HL-60 (cell line): ENCODE measurements around the gene ITGA3.

ENCODE experiments used
- DNase-seq, 2 experiments: peaks; one replicate each; pipeline ENCODE4 v3.0.0-alpha.2; 2010 to 2020; ENCODE audit warnings: low read depth in 1 of 2, low spot score in 1 of 2
- H3K27ac ChIP-seq: fragments of 250-450 bp; sonication (Bioruptor Pico); replicated peaks from 2 replicates; pipeline ENCODE4 v1.5.1; 2020; ENCODE audit warnings: mild to moderate bottlenecking, moderate library complexity
- H3K27me3 ChIP-seq: fragments of 250-450 bp; sonication (Bioruptor Pico); 2 replicates; pipeline ENCODE4 v1.5.1; 2021; ENCODE audit warnings: mild to moderate bottlenecking, moderate library complexity; ENCODE audit not compliant: insufficient read depth, poor library complexity, severe bottlenecking
- H3K4me3 ChIP-seq: replicated peaks from 2 replicates; pipeline ENCODE4 v1.5.1; 2011; ENCODE audit warnings: mild to moderate bottlenecking, control low read depth, low read length; ENCODE audit not compliant: insufficient read depth
- GABPA ChIP-seq: IDR thresholded peaks from 2 replicates; pipeline ENCODE4 v1.6.1; 2012; ENCODE audit warnings: low read depth
- POLR2AphosphoS5 ChIP-seq: IDR thresholded peaks from 2 replicates; pipeline ENCODE4 v1.6.1; 2012; ENCODE audit warnings: low read depth
- SPI1 ChIP-seq: IDR thresholded peaks from 2 replicates; pipeline ENCODE4 v1.6.1; 2012; ENCODE audit warnings: low read depth, mild to moderate bottlenecking, borderline replicate concordance
- TF ChIP-seq, protein P1 (sequence below): IDR thresholded peaks from 2 replicates; pipeline ENCODE4 v1.6.1; 2012; ENCODE audit warnings: low read depth; ENCODE audit not compliant: insufficient replicate concordance
- TF ChIP-seq, protein P2 (sequence below): IDR thresholded peaks from one replicate; pipeline ENCODE4 v1.5.1; 2011; ENCODE audit warnings: low read length, control low read depth, inconsistent platforms; ENCODE audit not compliant: insufficient read depth

The ITGA3 gene

DNA sequence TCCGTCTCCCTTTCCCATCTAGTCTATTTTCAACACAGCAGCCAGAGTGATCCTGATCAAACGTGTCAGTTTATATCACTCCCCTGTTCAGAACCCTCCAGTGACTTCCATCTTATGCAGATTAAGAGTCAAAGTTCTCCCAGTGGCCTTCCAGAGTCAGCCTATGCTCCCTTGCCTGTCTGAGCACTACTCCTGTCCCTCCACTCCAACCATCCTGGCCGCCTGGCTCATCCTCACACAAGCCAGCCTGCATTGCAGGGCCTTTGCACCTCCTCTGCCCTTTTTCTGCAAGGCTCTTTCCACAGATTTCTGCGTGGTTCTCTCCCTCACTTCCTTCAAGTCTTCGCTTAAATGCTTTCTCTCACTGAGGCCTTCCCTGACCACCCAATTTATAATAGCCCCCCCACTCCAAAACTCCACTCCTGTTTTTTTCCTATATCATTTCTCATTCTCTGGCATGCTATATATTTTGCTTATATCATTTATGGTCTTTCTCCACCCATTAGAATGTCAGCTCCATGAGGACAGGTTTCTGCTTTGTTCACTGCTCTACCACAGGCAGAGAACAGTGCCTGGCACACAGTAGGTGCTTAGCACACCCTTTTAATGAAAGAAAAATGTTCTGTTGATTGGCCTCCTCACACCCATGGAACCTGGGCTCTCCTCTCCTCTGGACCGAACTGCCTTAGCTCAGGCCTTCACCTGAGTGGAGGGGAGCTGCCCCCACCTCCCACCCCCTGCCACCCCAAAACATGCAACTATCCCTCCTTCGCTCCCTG lies 64.8 kb downstream of the ITGA3 start:
- peaks cover 53% of the 10 kb centered on the region for H3K27me3 ChIP-seq
- H3K4me3 ChIP-seq = no peak overlapping the region

DNA sequence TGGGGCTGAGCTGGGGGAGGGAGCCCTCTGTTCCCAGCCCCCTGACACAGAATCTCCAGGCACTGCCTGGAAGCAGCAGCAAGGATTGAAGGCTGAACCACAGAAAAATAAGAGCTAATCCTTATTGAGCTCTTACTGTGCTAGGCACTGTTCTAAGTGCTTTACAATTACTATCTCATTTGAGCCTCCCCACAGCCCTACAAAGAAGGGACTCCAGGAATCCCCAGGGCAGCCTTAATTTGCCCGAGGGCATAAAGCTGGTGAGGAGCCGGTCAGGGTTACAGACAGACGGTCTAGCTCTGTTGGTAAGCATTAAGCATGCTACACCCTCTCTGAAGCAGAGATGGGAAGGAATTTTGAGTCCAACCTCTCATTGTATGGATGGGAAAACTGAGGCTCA lies 67.0 kb downstream of the ITGA3 start:
- DNase-seq = no peak
- TF ChIP-seq SPI1 (no peak), GABPA (no peak), POLR2AphosphoS5 (no peak)
- Histone ChIP-seq H3K4me3 (no peak overlapping the region), H3K27me3 (peaks cover 44% of the 10 kb centered on the region), H3K27ac (no peak overlapping the region)

More for the DNA sequence above, 64.8 kb downstream of the ITGA3 start:
- DNase-seq = no peak
- no peak overlapping the region for H3K27ac ChIP-seq
- TF ChIP-seq SPI1 = no peak
- TF ChIP-seq POLR2AphosphoS5 = no peak
- TF ChIP-seq, protein P1, sequence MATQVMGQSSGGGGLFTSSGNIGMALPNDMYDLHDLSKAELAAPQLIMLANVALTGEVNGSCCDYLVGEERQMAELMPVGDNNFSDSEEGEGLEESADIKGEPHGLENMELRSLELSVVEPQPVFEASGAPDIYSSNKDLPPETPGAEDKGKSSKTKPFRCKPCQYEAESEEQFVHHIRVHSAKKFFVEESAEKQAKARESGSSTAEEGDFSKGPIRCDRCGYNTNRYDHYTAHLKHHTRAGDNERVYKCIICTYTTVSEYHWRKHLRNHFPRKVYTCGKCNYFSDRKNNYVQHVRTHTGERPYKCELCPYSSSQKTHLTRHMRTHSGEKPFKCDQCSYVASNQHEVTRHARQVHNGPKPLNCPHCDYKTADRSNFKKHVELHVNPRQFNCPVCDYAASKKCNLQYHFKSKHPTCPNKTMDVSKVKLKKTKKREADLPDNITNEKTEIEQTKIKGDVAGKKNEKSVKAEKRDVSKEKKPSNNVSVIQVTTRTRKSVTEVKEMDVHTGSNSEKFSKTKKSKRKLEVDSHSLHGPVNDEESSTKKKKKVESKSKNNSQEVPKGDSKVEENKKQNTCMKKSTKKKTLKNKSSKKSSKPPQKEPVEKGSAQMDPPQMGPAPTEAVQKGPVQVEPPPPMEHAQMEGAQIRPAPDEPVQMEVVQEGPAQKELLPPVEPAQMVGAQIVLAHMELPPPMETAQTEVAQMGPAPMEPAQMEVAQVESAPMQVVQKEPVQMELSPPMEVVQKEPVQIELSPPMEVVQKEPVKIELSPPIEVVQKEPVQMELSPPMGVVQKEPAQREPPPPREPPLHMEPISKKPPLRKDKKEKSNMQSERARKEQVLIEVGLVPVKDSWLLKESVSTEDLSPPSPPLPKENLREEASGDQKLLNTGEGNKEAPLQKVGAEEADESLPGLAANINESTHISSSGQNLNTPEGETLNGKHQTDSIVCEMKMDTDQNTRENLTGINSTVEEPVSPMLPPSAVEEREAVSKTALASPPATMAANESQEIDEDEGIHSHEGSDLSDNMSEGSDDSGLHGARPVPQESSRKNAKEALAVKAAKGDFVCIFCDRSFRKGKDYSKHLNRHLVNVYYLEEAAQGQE = no peak
- TF ChIP-seq, protein P2, sequence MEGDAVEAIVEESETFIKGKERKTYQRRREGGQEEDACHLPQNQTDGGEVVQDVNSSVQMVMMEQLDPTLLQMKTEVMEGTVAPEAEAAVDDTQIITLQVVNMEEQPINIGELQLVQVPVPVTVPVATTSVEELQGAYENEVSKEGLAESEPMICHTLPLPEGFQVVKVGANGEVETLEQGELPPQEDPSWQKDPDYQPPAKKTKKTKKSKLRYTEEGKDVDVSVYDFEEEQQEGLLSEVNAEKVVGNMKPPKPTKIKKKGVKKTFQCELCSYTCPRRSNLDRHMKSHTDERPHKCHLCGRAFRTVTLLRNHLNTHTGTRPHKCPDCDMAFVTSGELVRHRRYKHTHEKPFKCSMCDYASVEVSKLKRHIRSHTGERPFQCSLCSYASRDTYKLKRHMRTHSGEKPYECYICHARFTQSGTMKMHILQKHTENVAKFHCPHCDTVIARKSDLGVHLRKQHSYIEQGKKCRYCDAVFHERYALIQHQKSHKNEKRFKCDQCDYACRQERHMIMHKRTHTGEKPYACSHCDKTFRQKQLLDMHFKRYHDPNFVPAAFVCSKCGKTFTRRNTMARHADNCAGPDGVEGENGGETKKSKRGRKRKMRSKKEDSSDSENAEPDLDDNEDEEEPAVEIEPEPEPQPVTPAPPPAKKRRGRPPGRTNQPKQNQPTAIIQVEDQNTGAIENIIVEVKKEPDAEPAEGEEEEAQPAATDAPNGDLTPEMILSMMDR = no peak
- TF ChIP-seq GABPA = no peak

DNA sequence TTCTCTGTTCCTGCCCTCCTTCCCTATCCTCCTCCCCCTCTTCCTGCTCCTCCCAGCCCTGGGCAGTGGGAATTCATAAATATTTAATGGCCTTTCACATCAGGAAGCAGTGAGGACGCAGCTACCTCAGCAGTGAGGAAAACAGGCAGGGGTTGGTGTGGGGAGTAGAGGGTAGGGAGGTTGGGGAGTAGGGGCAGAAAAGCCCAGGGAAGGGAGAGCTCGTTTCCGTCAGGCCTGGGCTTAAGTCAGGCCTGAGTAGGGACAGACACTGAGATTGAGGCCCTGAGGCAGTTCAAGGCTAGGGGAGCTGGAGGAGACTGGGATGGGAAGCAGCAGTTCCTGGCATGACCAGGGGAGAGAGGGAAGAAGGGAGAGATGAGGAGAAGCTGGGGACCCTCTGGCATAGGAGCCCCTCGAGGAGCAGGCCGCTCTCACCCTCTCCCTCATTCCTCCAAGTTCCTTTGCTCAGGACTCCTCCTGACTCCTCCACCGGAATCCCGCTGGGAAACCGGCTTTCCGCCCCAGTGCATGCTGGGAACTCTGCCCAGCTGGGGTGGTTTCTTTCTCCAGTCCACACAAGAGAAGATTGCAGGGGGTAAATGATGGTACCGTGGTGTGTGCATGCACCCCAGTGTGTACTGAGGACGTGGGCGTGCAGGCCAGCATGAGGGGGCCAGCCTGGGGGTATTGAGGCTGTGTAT lies 67.9 kb downstream of the ITGA3 start:
- TF ChIP-seq, protein P2 = no peak
- no peak for TF ChIP-seq SPI1
- no peak for TF ChIP-seq POLR2AphosphoS5
- TF ChIP-seq, protein P1 = no peak
- TF ChIP-seq GABPA = no peak
- H3K27me3 ChIP-seq = peaks cover 44% of the 10 kb centered on the region

DNA sequence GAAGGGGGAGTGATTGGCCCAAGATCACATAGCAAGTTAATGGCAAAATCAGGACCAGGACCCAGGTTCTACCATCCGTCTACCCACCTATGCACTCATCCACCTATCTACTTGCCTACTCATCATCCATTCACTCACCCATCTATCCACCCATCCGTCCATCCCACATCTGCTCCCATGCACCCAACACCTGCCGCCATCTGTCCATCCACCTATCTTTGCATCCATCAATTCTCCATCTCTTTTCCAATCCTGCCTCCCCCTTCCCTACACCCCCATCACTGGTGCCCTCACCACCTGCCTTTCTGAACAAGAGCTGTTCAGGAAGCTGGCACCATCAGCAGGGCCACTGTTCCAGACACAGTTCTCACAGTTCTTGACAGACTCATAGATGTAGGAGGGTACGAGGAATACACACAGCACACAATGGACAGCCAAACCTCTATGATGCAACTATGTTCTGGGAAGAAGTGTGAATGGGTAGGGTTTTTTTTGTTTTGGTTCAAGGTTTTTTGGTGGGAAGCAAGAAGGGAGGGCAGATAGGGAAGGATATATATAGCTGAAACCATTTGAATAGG lies 69.6 kb downstream of the ITGA3 start:
- Histone ChIP-seq H3K4me3 (no peak overlapping the region), H3K27me3 (peaks cover 44% of the 10 kb centered on the region), H3K27ac (no peak overlapping the region)
- DNase-seq = no peak
- TF ChIP-seq, protein P1 = no peak
- TF ChIP-seq, protein P2 = no peak
- TF ChIP-seq POLR2AphosphoS5 (no peak), SPI1 (no peak), GABPA (no peak)

More for the DNA sequence above, 67.9 kb downstream of the ITGA3 start:
- Histone ChIP-seq H3K27ac (no peak overlapping the region), H3K4me3 (no peak overlapping the region)
- no peak for DNase-seq
